ENCODE data around the gene HDGFL2.

HDGFL2 gene

GRCh38 chr19:4498694-4499093 lies 26.6 kb downstream of the HDGFL2 start:
- no peak for TF ChIP-seq CTCF (IDR thresholded peaks at IDR 0.05; ENCODE audit: control insufficient read depth, insufficient read depth, low read depth, low read length, missing control alignments)
- no peak for DNase-seq (ENCODE audit: low read depth)

GRCh38 chr19:4499318-4499717 lies 27.2 kb downstream of the HDGFL2 start:
- H3K4me3 ChIP-seq (ENCODE audit: control insufficient read depth, low read depth, low read length): no peak overlapping the region
- no peak for DNase-seq (ENCODE audit: low read depth)
- TF ChIP-seq CTCF (IDR thresholded peaks at IDR 0.05; ENCODE audit: control insufficient read depth, insufficient read depth, low read depth, low read length, missing control alignments): no peak

More at GRCh38 chr19:4498694-4499093, 26.6 kb downstream of the HDGFL2 start:
- no peak overlapping the region for H3K4me3 ChIP-seq (ENCODE audit: control insufficient read depth, low read depth, low read length)

- TF ChIP-seq CTCF (IDR thresholded peaks at IDR 0.05; ENCODE audit: control insufficient read depth, insufficient read depth, low read depth, low read length, missing control alignments): no peak
- no peak for DNase-seq (ENCODE audit: low read depth)
- no peak overlapping the region for H3K4me3 ChIP-seq (ENCODE audit: control insufficient read depth, low read depth, low read length)
Observed at GRCh38 chr19:4499855-4500254, 27.8 kb downstream of the HDGFL2 start.

- DNase-seq (ENCODE audit: low read depth): no peak
- no peak for TF ChIP-seq CTCF (IDR thresholded peaks at IDR 0.05; ENCODE audit: control insufficient read depth, insufficient read depth, low read depth, low read length, missing control alignments)
- no peak overlapping the region for H3K4me3 ChIP-seq (ENCODE audit: control insufficient read depth, low read depth, low read length)
Observed at GRCh38 chr19:4500841-4501591, 28.9 kb downstream of the HDGFL2 start.

GRCh38 chr19:4501691-4502090 lies 29.6 kb downstream of the HDGFL2 start:
- no peak for DNase-seq (ENCODE audit: low read depth)
- TF ChIP-seq CTCF (IDR thresholded peaks at IDR 0.05; ENCODE audit: control insufficient read depth, insufficient read depth, low read depth, low read length, missing control alignments): no peak

GRCh38 chr19:4502282-4503131 lies 30.4 kb downstream of the HDGFL2 start:
- no peak for DNase-seq (ENCODE audit: low read depth)
- no peak for TF ChIP-seq CTCF (IDR thresholded peaks at IDR 0.05; ENCODE audit: control insufficient read depth, insufficient read depth, low read depth, low read length, missing control alignments)
- no peak overlapping the region for H3K4me3 ChIP-seq (ENCODE audit: control insufficient read depth, low read depth, low read length)

More at GRCh38 chr19:4501691-4502090, 29.6 kb downstream of the HDGFL2 start:
- H3K4me3 ChIP-seq (ENCODE audit: control insufficient read depth, low read depth, low read length): no peak overlapping the region
